HUES48 (cell line): Measurements from ENCODE around the gene ARL15.

Source experiments
- H3K27ac ChIP-seq: one replicate; pipeline ENCODE4 v1.7.0; 2013; ENCODE audit warnings: low read depth, low read length, inconsistent platforms
- H3K27me3 ChIP-seq: 2 replicates; pipeline ENCODE4 v1.6.1; 2013; ENCODE audit warnings: mild to moderate bottlenecking, low read length; ENCODE audit not compliant: control insufficient read depth, insufficient read depth
- H3K36me3 ChIP-seq: 2 replicates; pipeline ENCODE4 v1.6.1; 2013; ENCODE audit warnings: low read length; ENCODE audit not compliant: control insufficient read depth, insufficient read depth
- H3K4me1 ChIP-seq: 2 replicates; pipeline ENCODE4 v1.6.1; 2013; ENCODE audit warnings: mild to moderate bottlenecking, low read length; ENCODE audit not compliant: control insufficient read depth, insufficient read depth
- H3K4me3 ChIP-seq: 2 replicates; pipeline ENCODE4 v1.5.1; 2013; ENCODE audit warnings: mild to moderate bottlenecking, low read depth, low read length
- H3K9ac ChIP-seq: 2 replicates; pipeline ENCODE4 v1.6.1; 2013; ENCODE audit warnings: mild to moderate bottlenecking, low read depth, low read length, moderate library complexity
- H3K9me3 ChIP-seq: 2 replicates; pipeline ENCODE4 v1.6.1; 2013; ENCODE audit warnings: low read length; ENCODE audit not compliant: control insufficient read depth, insufficient read depth

ARL15 gene

GRCh38 chr5:54284586-54284985, 25.8 kb downstream of the ARL15 start:
- peaks cover 10% of the 10 kb centered on the region for H3K4me1 ChIP-seq
- no peaks in the 10 kb centered on the region for H3K36me3 ChIP-seq
- H3K9ac ChIP-seq = no peak overlapping the region
- H3K4me3 ChIP-seq = no peak overlapping the region
- no peaks in the 10 kb centered on the region for H3K27me3 ChIP-seq
- no peaks in the 10 kb centered on the region for H3K9me3 ChIP-seq
- H3K27ac ChIP-seq = no peak overlapping the region

GRCh38 chr5:54282876-54283275, 27.5 kb downstream of the ARL15 start:
- H3K27me3 ChIP-seq = no peaks in the 10 kb centered on the region
- H3K9me3 ChIP-seq = no peaks in the 10 kb centered on the region
- H3K27ac ChIP-seq = no peak overlapping the region
- H3K36me3 ChIP-seq = no peaks in the 10 kb centered on the region
- H3K4me1 ChIP-seq = peaks cover 15% of the 10 kb centered on the region
- no peak overlapping the region for H3K9ac ChIP-seq
- no peak overlapping the region for H3K4me3 ChIP-seq

DNA sequence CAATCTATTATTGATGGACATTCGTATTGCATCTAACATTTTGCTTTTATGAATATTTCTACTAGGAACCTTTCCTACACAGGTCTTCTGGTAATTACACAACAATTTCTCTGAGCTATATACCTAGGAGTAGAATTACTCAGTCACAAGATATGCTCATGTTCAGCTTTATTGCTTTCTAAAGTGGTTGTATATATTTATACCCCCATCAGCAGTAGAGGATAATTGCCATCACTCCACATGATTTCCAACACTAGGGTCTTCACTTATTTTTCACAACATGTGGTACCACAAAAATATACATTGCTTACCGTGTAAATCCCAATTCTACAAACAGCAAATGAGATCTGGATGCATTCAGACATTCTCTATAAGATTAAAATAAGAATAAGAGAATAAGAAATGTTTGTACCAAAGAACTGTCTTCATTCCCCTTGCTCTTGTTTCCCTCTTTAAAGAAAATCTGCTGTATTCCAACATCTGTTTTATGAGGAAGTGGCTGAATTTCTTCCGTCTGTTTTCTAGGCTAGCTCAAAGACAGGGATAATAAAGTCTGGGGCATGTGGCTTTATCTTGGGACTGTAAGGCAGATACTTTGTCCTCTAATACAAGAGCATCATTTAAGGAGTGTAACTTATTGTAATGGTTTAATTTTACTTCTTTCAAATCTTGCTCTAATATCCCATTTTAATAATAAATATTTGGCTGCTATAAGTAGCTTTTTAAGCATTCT, 28.2 kb downstream of the ARL15 start:
- no peak overlapping the region for H3K4me3 ChIP-seq
- H3K4me1 ChIP-seq = peaks cover 15% of the 10 kb centered on the region

GRCh38 chr5:54279960-54280359, 30.4 kb downstream of the ARL15 start:
- no peak overlapping the region for H3K4me3 ChIP-seq
- H3K27me3 ChIP-seq = no peaks in the 10 kb centered on the region
- no peak overlapping the region for H3K9ac ChIP-seq
- H3K4me1 ChIP-seq = peaks cover 6% of the 10 kb centered on the region
- H3K9me3 ChIP-seq = no peaks in the 10 kb centered on the region
- no peaks in the 10 kb centered on the region for H3K36me3 ChIP-seq
- no peak overlapping the region for H3K27ac ChIP-seq

More for the DNA sequence above, 28.2 kb downstream of the ARL15 start:
- Histone ChIP-seq H3K27ac (no peak overlapping the region), H3K9me3 (no peaks in the 10 kb centered on the region), H3K9ac (no peak overlapping the region), H3K36me3 (no peaks in the 10 kb centered on the region), H3K27me3 (no peaks in the 10 kb centered on the region)

DNA sequence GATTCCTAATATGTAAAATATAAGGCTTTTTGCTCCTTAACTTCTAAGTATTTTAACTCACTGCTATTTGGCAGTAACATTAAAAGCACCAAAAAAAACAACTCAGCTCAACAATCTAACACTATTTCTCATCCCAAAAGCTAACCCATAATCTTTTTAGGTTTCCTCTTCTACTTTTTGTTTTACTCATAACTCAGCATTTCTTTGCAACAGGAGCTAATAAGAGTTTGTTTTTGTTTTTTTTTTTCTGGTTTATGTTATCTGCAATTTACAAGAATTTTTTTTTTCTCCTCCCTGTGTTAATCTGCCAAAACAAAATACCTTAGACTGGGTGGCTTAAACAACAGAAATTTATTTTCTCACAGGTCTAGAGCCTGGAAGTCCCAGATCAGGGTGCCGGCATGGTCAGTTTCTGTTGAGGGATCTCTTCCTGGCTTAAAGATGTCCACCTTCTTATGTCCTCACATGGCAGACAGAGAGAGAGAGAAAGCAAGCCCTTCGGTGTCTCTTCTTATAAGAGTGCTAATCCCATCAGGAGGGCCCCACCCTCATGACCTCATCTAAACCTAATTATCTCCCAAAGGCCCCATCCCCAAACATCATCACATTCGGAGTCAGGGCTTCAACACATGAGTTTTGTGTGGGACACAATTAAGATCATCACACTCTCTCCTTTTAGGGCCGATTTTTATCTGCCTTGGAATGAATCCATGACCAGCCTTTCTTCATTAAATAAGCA, 31.2 kb downstream of the ARL15 start:
- Histone ChIP-seq H3K27me3 (no peaks in the 10 kb centered on the region), H3K9me3 (no peaks in the 10 kb centered on the region), H3K36me3 (no peaks in the 10 kb centered on the region), H3K27ac (no peak overlapping the region), H3K9ac (no peak overlapping the region), H3K4me3 (no peak overlapping the region), H3K4me1 (peaks cover 6% of the 10 kb centered on the region; the same call in 1 of the 2 replicates)

DNA sequence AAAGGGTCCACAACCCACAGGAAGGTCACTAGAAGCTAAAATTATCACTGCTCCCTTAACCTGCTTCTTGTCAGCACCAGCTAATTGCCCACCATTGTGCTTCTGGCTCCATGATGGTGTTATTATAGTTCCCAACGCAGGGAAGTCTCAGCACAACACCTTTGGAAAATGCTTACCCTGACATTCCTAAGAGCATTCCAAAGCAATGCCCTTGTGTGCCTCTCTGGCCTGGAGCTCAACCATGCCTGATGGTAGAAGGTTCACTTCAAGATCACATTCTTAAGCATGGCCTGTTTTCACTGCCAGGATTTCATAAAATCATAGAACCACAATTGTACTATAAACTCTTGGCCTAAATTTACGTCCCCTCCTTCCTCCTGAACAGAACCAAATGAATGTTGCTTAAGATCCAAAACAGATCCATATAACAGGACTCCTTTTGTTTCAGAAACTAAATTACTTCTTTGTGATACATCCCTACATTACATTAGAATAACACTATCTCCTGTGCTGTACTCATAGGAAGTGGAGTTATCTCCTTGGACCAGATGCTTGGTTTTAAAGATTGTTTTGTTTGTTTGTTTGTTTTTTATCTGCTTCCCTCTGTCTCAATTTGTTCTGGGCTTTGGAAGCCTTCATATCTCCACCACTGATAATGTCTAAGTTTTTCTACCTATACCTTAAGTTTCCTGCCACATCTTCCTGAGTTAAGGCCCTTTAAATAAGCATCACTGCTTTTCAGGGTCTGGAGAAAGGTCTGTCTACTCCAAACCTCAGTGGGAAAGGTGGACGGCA, 32.1 kb downstream of the ARL15 start:
- H3K4me1 ChIP-seq = peaks cover 6% of the 10 kb centered on the region
- no peaks in the 10 kb centered on the region for H3K36me3 ChIP-seq
- no peak overlapping the region for H3K27ac ChIP-seq
- H3K9me3 ChIP-seq = no peaks in the 10 kb centered on the region
- H3K27me3 ChIP-seq = no peaks in the 10 kb centered on the region
- no peak overlapping the region for H3K4me3 ChIP-seq
- no peak overlapping the region for H3K9ac ChIP-seq

DNA sequence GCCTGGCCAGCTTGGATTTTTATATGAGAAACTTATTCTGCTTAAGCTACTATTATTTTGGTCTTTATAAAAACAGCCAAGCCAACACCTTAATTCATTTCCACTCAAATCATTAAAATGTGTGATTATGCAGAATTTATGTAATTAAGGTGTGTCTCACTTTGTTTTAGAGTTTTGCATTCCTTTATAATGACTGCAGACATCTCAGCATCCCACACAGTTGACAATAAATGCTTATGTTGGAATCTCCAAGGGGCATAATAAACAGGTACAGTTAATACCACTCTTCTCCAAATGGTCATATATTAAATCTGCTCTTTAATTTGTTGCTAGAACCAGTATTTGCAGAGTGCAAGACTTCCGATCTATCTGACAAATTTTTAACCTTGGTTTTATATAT, 34.3 kb downstream of the ARL15 start:
- H3K27ac ChIP-seq = no peak overlapping the region
- peaks cover 6% of the 10 kb centered on the region for H3K4me1 ChIP-seq
- no peaks in the 10 kb centered on the region for H3K36me3 ChIP-seq
- H3K27me3 ChIP-seq = no peaks in the 10 kb centered on the region
- H3K9ac ChIP-seq = no peak overlapping the region
- H3K4me3 ChIP-seq = no peak overlapping the region
- H3K9me3 ChIP-seq = no peaks in the 10 kb centered on the region

- Histone ChIP-seq H3K27ac (no peak overlapping the region), H3K9ac (no peak overlapping the region), H3K4me3 (no peak overlapping the region), H3K36me3 (no peaks in the 10 kb centered on the region), H3K4me1 (peaks cover 6% of the 10 kb centered on the region), H3K9me3 (no peaks in the 10 kb centered on the region), H3K27me3 (no peaks in the 10 kb centered on the region)
Measured at GRCh38 chr5:54275361-54275760, 35.0 kb downstream of the ARL15 start.

GRCh38 chr5:54274944-54275343, 35.4 kb downstream of the ARL15 start:
- H3K27ac ChIP-seq = no peak overlapping the region
- no peaks in the 10 kb centered on the region for H3K36me3 ChIP-seq
- H3K9me3 ChIP-seq = no peaks in the 10 kb centered on the region
- H3K27me3 ChIP-seq = no peaks in the 10 kb centered on the region
- no peak overlapping the region for H3K9ac ChIP-seq
- no peak overlapping the region for H3K4me3 ChIP-seq
- H3K4me1 ChIP-seq = peaks cover 6% of the 10 kb centered on the region

GRCh38 chr5:54273715-54274114, 36.7 kb downstream of the ARL15 start:
- H3K9me3 ChIP-seq = no peaks in the 10 kb centered on the region
- H3K9ac ChIP-seq = no peak overlapping the region
- H3K36me3 ChIP-seq = no peaks in the 10 kb centered on the region
- H3K4me3 ChIP-seq = no peak overlapping the region
- peaks cover 6% of the 10 kb centered on the region for H3K4me1 ChIP-seq
- H3K27me3 ChIP-seq = no peaks in the 10 kb centered on the region
- H3K27ac ChIP-seq = no peak overlapping the region

- Histone ChIP-seq H3K4me1 (no peaks in the 10 kb centered on the region; the same call in 1 of the 2 replicates), H3K27me3 (no peaks in the 10 kb centered on the region)
Measured at GRCh38 chr5:54272746-54273145, 37.6 kb downstream of the ARL15 start.

More at GRCh38 chr5:54272746-54273145, 37.6 kb downstream of the ARL15 start:
- no peaks in the 10 kb centered on the region for H3K36me3 ChIP-seq
- no peak overlapping the region for H3K9ac ChIP-seq
- no peaks in the 10 kb centered on the region for H3K9me3 ChIP-seq
- H3K27ac ChIP-seq = no peak overlapping the region
- H3K4me3 ChIP-seq = no peak overlapping the region
